GM21381 (cell line): ENCODE results near the gene ADAT3.
"Not testable (repeated sequence)": the region's sequence is repeated elsewhere in the genome, so short reads cannot be mapped to it uniquely, and the experiment has no call there.

ENCODE experiments used
- ATAC-seq: cut with Tn5 transposase; IDR thresholded peaks from one replicate; pipeline ENCODE4 v1.9.1; 2021; ENCODE audit warnings: mild to moderate bottlenecking, moderate library complexity; ENCODE audit not compliant: unreplicated experiment

The ADAT3 gene

GRCh38 chr19:1866693-1867348 is 38.4 kb upstream of the ADAT3 start:
- no peak for ATAC-seq

DNA sequence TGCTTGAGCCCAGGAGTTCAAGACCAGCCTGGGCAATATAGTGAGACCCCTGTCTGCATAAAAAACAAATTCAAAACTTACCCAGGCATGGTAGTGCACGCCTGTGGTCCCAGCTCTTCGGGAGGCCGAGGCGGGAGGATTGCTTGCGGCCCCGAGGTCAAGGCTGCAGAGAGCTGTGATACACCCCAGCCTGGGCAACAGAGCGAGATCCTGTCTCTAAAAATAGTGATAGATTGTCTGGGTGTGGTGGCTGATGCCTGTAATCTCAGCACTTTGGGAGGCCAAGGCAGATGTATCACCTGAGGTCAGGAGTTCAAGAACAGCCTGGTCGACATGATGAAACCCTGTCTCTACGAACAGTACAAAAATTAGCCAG is 37.9 kb upstream of the ADAT3 start:
- no peak for ATAC-seq

DNA sequence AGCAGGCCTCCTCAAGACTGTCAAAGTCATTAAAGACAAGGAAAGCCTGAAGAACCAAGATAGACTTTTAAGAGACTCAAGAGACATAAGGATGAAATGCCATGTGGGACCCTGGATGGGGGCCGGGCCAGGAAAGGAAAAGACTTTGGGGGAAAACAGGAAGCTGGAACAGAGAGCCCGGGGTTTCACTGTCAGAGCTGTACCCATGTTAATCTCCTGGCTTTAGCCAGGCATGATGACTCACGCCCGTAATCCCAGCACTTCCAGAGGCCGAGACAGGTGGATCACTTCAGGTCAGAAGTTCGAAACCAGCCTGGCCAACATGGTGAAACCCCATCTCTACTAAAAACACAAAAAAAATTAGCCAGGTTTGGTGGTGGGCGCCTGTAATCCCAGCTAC is 36.2 kb upstream of the ADAT3 start:
- ATAC-seq, result no peak

DNA sequence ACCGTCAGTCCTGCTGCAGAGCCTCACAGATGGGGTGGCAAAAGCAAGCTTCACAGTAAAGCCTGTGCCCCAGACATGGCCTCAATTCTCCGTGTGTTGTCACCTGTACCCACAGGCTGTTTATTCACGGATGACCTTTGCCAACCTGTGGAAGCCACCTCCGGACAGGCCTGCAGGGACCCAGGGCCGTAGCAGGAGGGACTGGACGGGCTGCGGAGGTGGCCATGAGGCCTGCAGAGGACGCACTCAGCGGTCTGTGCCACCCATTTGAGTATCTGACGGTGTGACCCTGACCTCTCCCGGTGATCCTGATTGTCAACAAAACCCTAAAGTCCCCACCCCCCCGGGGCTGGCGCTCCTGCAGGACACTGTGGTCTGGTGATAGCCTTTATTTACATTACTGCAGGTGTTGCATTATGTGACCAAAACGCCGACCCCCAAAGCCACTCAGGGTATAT is 34.0 kb upstream of the ADAT3 start:
- ATAC-seq, result no peak

GRCh38 chr19:1871630-1872029 is 33.6 kb upstream of the ADAT3 start:
- ATAC-seq, result no peak

DNA sequence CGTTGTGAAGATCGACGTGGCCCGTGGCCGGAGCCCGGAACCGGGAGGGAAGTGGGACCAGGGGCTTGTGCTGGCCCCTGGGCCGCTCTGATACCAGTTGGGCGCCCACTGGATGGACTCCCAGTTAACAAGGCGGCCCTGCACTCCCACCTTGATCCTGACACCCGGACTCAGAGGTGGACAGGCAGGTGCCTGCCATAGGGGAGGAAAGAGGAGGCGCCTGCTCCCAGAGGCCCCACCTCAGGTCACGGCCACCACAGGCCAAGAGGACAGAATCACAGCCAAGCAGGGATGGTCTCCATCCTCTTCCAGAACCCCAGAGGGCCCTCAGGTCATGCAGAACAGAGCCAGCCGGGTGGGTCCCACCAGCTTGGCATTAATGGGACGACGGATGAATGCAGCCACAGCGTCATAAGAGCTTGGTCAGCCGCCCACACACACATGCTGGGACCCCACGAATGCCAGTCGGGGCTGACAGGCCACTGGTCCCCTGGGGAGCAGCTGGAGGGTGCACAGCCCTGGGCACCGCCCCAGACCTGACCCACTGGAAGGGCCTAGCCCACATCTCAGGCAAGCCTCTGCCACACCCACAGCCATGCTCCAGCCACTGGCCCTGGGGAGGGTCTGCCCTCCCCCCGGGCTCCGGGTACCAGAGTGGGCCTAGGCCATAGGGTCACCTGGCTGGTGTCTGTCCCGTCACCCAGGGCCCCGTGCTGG is 32.2 kb upstream of the ADAT3 start:
- ATAC-seq, result no peak

GRCh38 chr19:1873524-1874473 is 31.4 kb upstream of the ADAT3 start:
- ATAC-seq, result no peak

- no peak for ATAC-seq
These were observed 30.5 kb upstream of the ADAT3 start for GRCh38 chr19:1874554-1875185.

DNA sequence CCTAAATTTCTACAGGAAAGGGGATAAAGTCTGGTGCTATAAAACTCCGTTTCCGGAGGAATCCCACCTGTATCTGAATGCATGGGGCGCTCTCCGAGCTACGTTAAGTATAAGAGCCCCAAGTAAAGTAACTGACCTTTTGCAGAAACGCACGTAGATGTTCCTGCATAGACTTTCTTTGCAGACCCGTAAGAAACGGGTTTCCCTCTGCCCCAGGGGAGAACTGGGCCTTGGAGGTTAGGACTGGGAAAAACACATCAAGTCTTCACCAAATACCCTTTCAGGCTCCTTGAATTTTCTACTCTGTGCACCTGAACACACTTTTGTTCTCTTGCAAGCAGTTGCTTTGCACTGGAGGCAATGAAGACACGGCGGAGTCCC is 29.9 kb upstream of the ADAT3 start:
- not testable (repeated sequence) for ATAC-seq

DNA sequence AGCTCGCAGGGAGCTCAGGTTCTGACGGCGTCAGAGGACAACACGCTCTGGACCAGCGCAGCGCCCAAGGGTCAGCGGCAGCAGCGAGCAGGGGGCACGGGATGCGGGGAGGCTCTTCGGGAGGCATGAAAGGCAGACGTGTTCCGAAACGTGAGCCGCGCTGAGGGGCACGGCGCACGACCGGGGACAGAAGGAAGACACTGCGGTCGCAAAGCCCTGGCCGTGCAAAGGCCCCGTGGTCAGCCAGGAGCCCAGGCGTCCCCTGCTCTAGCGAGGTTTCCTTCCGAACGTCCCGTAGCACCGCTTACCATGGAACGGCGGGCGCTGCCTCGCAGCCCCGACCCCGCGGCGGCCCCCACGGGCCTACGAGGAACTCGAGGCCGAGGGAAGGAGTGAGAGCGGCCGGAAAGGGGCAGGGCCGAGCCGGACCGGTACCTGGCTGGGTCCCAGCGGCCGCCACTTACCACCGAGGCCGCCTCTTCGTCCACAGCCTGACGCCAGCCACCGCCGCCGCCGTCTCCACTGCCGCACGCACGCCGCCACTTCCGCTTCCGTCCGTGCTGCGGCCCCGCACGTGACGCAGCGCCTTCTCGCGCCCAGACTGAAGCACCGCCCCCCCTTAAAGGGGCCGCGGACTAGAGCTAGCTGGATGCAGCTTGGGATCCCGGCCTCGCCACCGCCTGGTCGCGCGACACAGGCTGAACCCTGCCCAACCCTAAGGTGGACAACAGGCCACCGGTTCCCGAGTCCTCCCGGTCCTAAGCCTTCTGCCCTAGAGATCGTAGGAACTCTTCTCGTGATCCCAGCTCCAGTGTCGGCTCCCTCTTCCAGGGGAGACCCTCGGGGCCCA is 29.3 kb upstream of the ADAT3 start:
- ATAC-seq, result peak; percentile 83

GRCh38 chr19:1876496-1877279 is 28.5 kb upstream of the ADAT3 start:
- ATAC-seq, result not testable (repeated sequence)

GRCh38 chr19:1877280-1877660 is 27.9 kb upstream of the ADAT3 start:
- ATAC-seq, result not testable (repeated sequence)

- not testable (repeated sequence) for ATAC-seq
These were observed 26.6 kb upstream of the ADAT3 start for GRCh38 chr19:1878583-1878982.

GRCh38 chr19:1879982-1880381 is 25.2 kb upstream of the ADAT3 start:
- not testable (repeated sequence) for ATAC-seq

GRCh38 chr19:1880611-1881392 is 24.4 kb upstream of the ADAT3 start:
- ATAC-seq, result no peak

- ATAC-seq, result not testable (repeated sequence)
These were observed 23.7 kb upstream of the ADAT3 start for GRCh38 chr19:1881393-1882088.

- ATAC-seq, result no peak
These were observed 23.0 kb upstream of the ADAT3 start for GRCh38 chr19:1882089-1882785.
